ENCODE measurements around the gene CDHR2. TPM values are rescaled to one million over a fixed set of nuclear protein-coding genes. Genes with fewer than 3 reads are reported as not detected.

Gene CDHR2
- total RNA-seq, 1 experiment from 2014 or later: 0.10 TPM

- DNase-seq (ENCODE audit: low read depth, low spot score) (no peak), ATAC-seq (no peak)
- no peak overlapping the region for H3K9ac ChIP-seq (ENCODE audit: low read length)
- no peaks in the 10 kb centered on the region for H3K36me3 ChIP-seq (ENCODE audit: control insufficient read depth in 1 of 2, insufficient read depth in 2 of 2, low read length in 2 of 2)
- H3K27ac ChIP-seq (ENCODE audit: low read depth, low read length): no peak overlapping the region
- H3K27me3 ChIP-seq (ENCODE audit: insufficient read depth, low read length): no peaks in the 10 kb centered on the region
- RAD21 ChIA-PET (ENCODE audit: low non-redundant PET in 1 of 2, low total read pairs in 2 of 2, uncharacterized antibody in 2 of 2, unreplicated experiment in 2 of 2): no interaction called here
- CTCF ChIA-PET: no interaction called here
- peak overlapping the region; percentile 5; the same call in 1 of the 2 replicates for H3K4me2 ChIP-seq (ENCODE audit: low read length)
- BruUV-seq (replicated peaks): no TSS peak
- TF ChIP-seq EZH2 (IDR thresholded peaks at IDR 0.05) (no peak), POLR2AphosphoS5 (IDR thresholded peaks at IDR 0.05; ENCODE audit: low read depth, low read length) (no peak), POLR2A (IDR thresholded peaks at IDR 0.05; ENCODE audit: borderline replicate concordance, extremely low read depth, insufficient read depth, insufficient read length) (no peak), EGR1 (IDR thresholded peaks at IDR 0.05; ENCODE audit: low read depth) (no peak), JUND (IDR thresholded peaks at IDR 0.05) (no peak), SP1 (IDR thresholded peaks at IDR 0.05; ENCODE audit: low read depth) (no peak), RAD21 (IDR thresholded peaks at IDR 0.05; ENCODE audit: low read depth) (no peak)
- H3K9me3 ChIP-seq (ENCODE audit: control insufficient read depth in 1 of 2, insufficient read depth in 1 of 2, low read depth in 1 of 2, low read length in 2 of 2): no peaks in the 10 kb centered on the region
- intact Hi-C loops (cut with micrococcal nuclease): no loop called here
- H3K79me2 ChIP-seq (ENCODE audit: insufficient read depth, low read length): no peaks in the 10 kb centered on the region
- H3K9me2 ChIP-seq (ENCODE audit: insufficient read depth): no peaks in the 10 kb centered on the region
- POLR2A ChIA-PET: no interaction called here
- H2AFZ ChIP-seq (ENCODE audit: low read depth, low read length, poor library complexity, severe bottlenecking): no peak overlapping the region
- H3K4me3 ChIP-seq (replicated peaks in 1 of 2; ENCODE audit: low read depth in 1 of 2, low read length in 2 of 2): no peak overlapping the region
- no peaks in the 10 kb centered on the region for H4K20me1 ChIP-seq (ENCODE audit: insufficient read depth)
- H3K4me1 ChIP-seq (ENCODE audit: control insufficient read depth in 1 of 2, insufficient read depth in 2 of 2, low read length in 2 of 2): peaks cover 0 to 18% of the 10 kb centered on the region in 2 experiments; a peak in 2 of 4 replicates
Observed at GRCh38 chr5:176626876-176627236, 77.7 kb downstream of the CDHR2 start.

DNA sequence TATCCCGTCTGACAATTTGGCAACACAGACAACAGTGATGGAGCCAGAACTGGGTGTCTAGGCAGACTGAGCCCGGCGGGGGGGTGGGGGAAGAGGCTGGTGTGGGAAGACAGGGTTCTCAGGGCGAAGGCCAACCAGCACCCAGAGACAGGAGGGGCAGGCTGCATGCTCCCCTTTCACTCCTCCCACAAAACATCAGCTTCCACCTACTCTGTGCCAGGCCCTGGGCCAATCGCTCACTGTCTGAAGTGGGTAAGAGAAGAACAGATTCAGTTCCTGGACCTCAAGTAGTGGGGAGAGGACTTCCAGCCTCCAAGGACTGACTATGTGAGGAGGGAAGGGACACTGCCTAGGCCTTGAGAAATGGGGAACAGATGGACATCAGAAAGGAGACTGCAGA lies 78.4 kb downstream of the CDHR2 start:
- H3K4me1 ChIP-seq (ENCODE audit: control insufficient read depth in 1 of 2, insufficient read depth in 2 of 2, low read length in 2 of 2): peaks cover 0 to 18% of the 10 kb centered on the region in 2 experiments; a peak in 2 of 4 replicates
- no peak overlapping the region for H2AFZ ChIP-seq (ENCODE audit: low read depth, low read length, poor library complexity, severe bottlenecking)
- RAD21 ChIA-PET (ENCODE audit: low non-redundant PET in 1 of 2, low total read pairs in 2 of 2, uncharacterized antibody in 2 of 2, unreplicated experiment in 2 of 2): no interaction called here
- H3K27me3 ChIP-seq (ENCODE audit: insufficient read depth, low read length): no peaks in the 10 kb centered on the region
- ATAC-seq (no peak), DNase-seq (ENCODE audit: low read depth, low spot score) (no peak)
- no peak overlapping the region for H3K9ac ChIP-seq (ENCODE audit: low read length)
- TF ChIP-seq, protein P1, sequence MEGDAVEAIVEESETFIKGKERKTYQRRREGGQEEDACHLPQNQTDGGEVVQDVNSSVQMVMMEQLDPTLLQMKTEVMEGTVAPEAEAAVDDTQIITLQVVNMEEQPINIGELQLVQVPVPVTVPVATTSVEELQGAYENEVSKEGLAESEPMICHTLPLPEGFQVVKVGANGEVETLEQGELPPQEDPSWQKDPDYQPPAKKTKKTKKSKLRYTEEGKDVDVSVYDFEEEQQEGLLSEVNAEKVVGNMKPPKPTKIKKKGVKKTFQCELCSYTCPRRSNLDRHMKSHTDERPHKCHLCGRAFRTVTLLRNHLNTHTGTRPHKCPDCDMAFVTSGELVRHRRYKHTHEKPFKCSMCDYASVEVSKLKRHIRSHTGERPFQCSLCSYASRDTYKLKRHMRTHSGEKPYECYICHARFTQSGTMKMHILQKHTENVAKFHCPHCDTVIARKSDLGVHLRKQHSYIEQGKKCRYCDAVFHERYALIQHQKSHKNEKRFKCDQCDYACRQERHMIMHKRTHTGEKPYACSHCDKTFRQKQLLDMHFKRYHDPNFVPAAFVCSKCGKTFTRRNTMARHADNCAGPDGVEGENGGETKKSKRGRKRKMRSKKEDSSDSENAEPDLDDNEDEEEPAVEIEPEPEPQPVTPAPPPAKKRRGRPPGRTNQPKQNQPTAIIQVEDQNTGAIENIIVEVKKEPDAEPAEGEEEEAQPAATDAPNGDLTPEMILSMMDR (IDR thresholded peaks at IDR 0.05 in 2 of 3, conservative IDR thresholded peaks at IDR 0.05 in 1 of 3; ENCODE audit: borderline replicate concordance in 1 of 3, insufficient read depth in 1 of 3, low read depth in 2 of 3, low read length in 2 of 3): no peak
- TF ChIP-seq ZNF274 (IDR thresholded peaks at IDR 0.05; ENCODE audit: low read depth, low read length) (no peak), RAD21 (IDR thresholded peaks at IDR 0.05; ENCODE audit: low read depth) (no peak)
- TF ChIP-seq, protein P2, sequence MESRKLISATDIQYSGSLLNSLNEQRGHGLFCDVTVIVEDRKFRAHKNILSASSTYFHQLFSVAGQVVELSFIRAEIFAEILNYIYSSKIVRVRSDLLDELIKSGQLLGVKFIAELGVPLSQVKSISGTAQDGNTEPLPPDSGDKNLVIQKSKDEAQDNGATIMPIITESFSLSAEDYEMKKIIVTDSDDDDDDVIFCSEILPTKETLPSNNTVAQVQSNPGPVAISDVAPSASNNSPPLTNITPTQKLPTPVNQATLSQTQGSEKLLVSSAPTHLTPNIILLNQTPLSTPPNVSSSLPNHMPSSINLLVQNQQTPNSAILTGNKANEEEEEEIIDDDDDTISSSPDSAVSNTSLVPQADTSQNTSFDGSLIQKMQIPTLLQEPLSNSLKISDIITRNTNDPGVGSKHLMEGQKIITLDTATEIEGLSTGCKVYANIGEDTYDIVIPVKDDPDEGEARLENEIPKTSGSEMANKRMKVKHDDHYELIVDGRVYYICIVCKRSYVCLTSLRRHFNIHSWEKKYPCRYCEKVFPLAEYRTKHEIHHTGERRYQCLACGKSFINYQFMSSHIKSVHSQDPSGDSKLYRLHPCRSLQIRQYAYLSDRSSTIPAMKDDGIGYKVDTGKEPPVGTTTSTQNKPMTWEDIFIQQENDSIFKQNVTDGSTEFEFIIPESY (IDR thresholded peaks at IDR 0.05; ENCODE audit: extremely low read depth, insufficient replicate concordance, low read length): no peak
- TF ChIP-seq, protein P3, sequence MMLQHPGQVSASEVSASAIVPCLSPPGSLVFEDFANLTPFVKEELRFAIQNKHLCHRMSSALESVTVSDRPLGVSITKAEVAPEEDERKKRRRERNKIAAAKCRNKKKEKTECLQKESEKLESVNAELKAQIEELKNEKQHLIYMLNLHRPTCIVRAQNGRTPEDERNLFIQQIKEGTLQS (IDR thresholded peaks at IDR 0.05): no peak
- no peaks in the 10 kb centered on the region for H4K20me1 ChIP-seq (ENCODE audit: insufficient read depth)
- no peak overlapping the region for H3K27ac ChIP-seq (ENCODE audit: low read depth, low read length)
- H3K9me3 ChIP-seq (ENCODE audit: control insufficient read depth in 1 of 2, insufficient read depth in 1 of 2, low read depth in 1 of 2, low read length in 2 of 2): no peaks in the 10 kb centered on the region
- intact Hi-C loops (cut with micrococcal nuclease): no loop called here
- no peaks in the 10 kb centered on the region for H3K9me2 ChIP-seq (ENCODE audit: insufficient read depth)
- POLR2A ChIA-PET: no interaction called here
- H3K4me3 ChIP-seq (replicated peaks in 1 of 2; ENCODE audit: low read depth in 1 of 2, low read length in 2 of 2): no peak overlapping the region
- BruUV-seq (replicated peaks): no TSS peak
- CTCF ChIA-PET: no interaction called here
- H3K36me3 ChIP-seq (ENCODE audit: control insufficient read depth in 1 of 2, insufficient read depth in 2 of 2, low read length in 2 of 2): no peaks in the 10 kb centered on the region
- H3K4me2 ChIP-seq (ENCODE audit: low read length): no peak overlapping the region
- H3K79me2 ChIP-seq (ENCODE audit: insufficient read depth, low read length): no peaks in the 10 kb centered on the region

Measured in HCT116 (cell line).